Fibroblast of lung (primary cell): Measurements from ENCODE around the gene SRRM2.

ENCODE experiments used
- EZH2 ChIP-seq: IDR thresholded peaks from 2 replicates; pipeline ENCODE4 v1.5.1; 2012; ENCODE audit warnings: low read length, control low read depth, mild to moderate bottlenecking; ENCODE audit errors: missing control alignments
- TF ChIP-seq, protein P1 (sequence below), 2 donors: IDR thresholded peaks in 1 of 2; conservative IDR thresholded peaks in 1 of 2; 1 replicate in 1 of 2; 2 replicates in 1 of 2; pipeline ENCODE4 v1.5.1; 2011 to 2012; ENCODE audit warnings: low read length in 2 of 2, control low read depth in 1 of 2, inconsistent platforms in 1 of 2, low read depth in 1 of 2, mild to moderate bottlenecking in 1 of 2

DNA sequence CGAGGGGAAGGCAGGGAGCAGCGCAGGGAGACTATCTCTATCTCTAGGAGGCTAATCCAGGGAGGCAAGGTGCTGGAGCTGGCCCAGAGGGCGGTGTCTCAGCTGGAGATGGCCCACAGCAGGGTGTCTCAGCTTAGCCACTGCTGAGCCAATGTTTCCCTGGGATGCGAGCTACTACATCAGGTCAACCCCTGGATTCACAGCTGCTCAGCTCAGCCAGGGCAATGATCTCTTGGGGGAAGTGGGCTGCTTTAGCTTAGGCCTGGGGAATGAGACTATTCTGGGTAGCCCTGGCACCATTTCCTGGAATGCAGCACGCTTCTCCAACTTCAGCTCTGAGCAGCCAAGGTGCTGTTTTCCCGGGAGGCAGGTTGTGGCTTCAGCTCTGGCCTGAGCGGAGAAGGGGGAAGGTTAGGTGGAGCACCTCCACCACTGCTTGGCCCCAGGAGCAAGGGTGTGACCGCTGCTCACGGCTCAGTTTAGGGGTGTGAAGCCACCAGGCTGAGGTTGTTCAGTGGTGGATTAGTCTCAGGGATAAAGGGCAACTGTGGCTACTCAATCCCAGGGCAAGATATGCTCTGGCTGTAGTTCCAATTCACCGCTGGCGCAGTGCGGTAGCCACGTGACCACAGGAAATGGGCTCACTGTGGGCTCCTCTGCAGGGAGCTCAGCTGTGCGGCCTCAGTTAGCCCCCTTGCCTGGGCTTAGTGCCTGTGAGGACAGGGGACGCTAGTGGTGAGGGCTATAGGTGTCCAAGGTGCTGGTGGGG, 59.4 kb downstream of the SRRM2 start:
- no peak for TF ChIP-seq EZH2
- TF ChIP-seq, protein P1, sequence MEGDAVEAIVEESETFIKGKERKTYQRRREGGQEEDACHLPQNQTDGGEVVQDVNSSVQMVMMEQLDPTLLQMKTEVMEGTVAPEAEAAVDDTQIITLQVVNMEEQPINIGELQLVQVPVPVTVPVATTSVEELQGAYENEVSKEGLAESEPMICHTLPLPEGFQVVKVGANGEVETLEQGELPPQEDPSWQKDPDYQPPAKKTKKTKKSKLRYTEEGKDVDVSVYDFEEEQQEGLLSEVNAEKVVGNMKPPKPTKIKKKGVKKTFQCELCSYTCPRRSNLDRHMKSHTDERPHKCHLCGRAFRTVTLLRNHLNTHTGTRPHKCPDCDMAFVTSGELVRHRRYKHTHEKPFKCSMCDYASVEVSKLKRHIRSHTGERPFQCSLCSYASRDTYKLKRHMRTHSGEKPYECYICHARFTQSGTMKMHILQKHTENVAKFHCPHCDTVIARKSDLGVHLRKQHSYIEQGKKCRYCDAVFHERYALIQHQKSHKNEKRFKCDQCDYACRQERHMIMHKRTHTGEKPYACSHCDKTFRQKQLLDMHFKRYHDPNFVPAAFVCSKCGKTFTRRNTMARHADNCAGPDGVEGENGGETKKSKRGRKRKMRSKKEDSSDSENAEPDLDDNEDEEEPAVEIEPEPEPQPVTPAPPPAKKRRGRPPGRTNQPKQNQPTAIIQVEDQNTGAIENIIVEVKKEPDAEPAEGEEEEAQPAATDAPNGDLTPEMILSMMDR (conservative IDR thresholded peaks at IDR 0.05 in 1 of 2, IDR thresholded peaks at IDR 0.05 in 1 of 2; ENCODE audit: low read depth in 1 of 2, low read length in 2 of 2), result no peak
